HG03025 (cell line): ENCODE results near the gene FRY.

ENCODE experiments used
- ATAC-seq: cut with Tn5 transposase; IDR thresholded peaks from one replicate; pipeline ENCODE4 v1.9.1; 2021; ENCODE audit warnings: mild to moderate bottlenecking, moderate library complexity; ENCODE audit not compliant: unreplicated experiment, low FRiP score

FRY gene

DNA sequence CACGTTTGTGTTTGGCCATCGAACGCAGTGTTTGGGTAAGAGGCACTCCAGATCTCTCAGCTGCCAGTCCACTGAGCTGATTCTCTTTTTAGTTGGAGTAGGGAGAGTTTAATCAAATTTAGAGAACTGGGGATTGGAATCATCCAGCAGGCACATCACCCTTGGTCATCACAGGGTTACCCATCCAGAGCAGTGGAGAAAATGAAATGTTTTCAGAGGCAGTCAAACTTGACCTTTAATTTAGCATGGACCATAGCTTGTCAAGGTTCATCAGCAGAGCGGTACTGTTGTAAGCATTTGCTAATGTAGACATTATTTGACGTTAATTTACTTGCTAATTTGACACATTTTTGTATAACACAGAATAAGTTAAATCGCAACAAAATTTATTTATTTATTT, 18.4 kb upstream of the FRY start:
- ATAC-seq: no peak

DNA sequence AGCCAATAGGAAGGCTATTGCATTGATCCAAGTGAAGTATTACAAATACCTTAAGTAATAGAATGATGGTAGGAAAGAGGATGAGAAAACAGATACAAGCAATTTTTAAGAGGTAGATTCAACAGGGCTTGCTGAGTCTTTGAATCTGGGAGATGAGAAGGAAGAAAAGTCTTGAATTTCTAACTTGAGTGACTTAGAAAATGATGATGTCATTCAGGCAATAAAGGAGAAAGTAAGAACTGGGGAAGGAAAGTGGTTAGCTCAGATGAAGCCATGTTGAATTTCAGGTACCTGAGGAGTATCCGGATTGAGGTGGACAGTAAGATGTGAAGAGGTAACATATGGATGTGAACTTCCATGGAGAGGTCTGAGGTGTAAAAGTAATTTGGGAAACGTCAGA, 15.5 kb upstream of the FRY start:
- no peak for ATAC-seq

DNA sequence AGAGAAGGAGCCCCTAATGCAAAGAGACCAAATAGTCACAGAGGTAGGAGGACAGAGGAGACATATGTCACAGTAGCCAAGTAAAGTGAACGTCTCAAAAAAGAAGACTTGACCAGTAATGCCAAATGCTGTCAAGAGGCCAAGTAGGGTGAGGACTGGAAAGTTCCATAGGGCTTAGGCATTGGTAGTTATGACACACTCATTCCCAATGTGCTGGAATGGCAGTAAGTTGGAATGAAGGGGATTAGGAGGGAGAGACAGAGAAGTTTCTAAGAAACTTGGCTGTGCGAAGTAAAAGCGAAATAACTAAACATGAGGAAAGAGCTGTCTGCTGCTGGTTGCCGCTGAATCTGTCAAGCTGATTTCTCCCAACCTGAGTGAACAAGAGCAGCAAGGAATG, 14.9 kb upstream of the FRY start:
- ATAC-seq: no peak

DNA sequence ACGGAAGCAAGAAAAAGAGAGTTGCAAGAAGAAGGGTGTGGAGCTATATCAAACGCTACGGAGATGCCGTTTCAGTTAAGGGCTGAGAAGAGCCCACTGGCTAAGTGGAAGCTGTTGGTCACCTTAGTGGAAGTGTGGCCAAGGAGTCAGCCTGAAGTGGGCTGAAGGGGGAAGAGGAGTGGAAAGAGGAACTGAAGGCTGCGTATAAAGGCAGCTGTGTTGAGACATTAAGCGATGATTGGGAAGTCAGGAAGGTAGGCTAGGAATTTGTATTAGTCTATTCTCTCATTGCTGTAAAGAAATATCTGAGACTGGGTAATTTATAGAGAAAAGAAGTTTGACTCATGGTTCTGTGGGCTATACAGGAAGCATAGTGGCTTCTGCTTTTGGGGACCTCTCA, 14.1 kb upstream of the FRY start:
- ATAC-seq: no peak

DNA sequence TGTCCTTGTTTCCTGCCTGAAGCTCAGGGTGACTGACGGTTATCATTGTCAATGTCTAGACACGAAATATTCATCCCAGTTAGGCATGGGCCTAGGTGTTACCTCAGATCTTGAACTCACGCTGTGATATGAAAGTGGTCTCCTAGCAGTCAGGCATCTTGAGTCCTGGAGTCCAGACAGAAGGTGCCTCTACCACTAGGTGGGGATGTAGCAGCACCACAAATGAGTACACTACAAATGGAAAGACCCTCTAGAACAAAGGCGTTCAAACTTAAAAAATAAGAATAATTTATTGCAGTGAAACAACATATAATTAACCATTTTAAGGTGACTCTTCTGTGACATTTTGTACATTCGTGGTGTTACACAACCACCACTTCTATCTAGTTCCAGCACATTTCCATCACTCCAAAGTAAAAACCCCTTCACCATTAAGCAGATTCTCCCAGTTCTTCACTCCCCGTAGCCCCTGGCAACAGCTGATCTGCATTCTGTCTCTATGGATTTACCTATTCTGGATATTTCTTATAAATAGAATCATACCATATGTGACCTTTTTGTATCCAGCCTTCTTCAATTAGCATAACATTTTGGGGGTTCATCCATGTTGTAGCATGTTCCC, 11.9 kb upstream of the FRY start:
- no peak for ATAC-seq

DNA sequence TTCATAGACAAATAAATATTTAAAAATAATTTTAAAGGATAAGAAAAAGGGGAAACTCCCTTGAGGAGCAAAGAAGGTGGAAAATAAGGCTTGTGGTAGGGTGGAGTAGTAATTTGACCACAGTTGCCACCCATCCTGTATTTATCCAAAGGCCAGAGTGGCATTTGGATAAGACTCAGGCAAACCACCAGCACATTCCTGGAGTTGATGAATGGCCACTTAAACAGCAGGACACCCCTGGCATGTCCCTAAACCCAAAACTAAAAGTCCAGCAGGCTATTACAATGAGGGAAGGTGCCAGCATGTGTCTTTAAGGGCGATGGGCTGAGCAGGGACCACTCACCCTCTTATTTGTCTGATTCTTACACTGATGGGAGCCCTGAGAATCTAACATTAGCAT, 9.8 kb upstream of the FRY start:
- ATAC-seq: no peak

DNA sequence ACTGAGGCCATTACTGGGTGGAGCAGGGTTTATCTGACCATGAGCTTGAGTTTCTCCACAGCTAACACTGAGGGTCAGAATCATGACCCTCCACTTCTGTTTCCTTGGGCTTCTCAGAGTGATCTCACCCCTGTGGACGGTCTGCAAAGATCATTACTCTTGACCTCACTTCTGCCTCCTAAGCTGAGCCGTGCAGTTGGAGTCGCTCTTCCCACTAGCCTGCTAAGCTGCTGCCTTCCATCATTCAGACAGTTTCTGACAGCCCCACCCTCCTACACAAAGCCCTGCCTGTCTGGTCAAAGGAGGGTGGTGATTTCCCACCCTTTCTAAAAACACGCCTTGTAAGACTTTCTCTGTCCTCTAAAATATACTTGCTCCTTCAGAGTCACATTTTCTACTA, 9.3 kb upstream of the FRY start:
- no peak for ATAC-seq

DNA sequence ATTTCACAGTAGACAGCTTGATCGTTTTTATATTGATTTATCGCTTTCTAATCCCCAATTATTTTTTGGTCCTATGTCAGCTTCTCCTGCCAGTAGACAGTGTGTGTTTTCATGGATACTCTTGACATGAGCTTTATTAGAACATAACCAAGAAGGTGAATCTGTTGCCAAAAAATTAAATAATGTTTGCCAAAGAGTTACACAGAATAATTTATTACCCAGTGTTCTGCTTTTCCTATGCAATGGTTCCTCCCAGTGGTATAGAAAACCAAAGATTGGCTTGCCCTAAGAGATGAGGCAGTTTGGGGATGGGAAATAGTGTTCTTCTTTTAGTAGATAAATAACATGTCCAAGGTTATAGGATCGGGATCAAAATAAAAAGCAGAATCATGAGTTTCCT, 8.5 kb upstream of the FRY start:
- ATAC-seq: no peak

DNA sequence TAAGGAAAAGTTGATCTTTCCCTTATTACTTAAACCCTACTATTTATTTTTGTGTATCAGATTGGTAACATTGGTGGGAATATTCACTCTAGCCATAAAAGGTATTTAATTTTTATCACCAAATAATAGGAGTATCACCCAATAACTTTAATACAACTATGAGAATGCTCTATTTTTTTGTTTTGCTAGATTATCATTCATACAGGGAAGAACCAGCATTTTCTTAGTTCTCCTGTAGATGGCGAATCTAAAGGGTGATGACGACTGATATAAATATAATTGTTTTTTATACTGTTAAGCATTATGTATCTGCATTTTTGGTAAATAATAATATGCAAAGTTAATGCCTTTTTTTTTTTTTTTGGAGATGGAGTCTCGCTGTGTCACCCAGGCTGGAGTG, 7.9 kb upstream of the FRY start:
- ATAC-seq: no peak

DNA sequence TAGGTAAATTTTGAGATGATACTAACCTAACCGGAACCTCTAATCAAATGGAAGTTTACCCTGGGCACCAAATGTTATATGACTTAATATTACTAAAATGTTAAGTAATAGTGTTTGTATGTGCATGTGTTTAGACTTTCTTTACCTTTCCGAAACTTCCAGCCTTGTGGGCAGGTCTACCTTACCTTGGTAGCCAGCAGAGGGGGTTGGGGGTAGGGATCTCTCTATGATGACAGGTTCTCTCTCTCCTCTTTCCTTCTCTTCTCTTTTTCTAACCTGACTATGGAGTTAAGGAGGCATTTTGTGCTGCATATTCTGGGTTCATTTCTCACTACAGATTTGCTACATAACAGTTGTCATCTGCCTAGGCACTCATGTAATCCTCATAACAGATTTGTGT, 6.8 kb upstream of the FRY start:
- no peak for ATAC-seq

DNA sequence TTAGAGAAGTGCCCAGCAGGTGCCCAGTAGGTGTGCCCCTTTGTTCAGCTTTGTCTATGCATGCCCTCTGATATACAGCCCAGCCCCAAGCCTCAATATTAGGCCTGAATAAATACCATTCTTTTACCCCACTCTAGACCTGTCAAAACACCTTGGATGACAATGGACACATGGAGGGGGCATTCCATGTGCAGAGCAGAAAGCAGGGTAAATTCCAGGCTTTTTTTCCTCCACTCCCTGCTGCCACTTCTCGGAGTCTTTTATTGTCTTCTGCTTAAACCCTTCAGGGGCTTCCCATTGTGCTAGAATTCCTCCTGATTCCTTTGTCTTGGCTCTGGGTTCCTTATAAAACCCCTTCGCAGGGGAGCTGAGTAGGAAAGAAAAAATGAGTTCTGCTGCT, 5.8 kb upstream of the FRY start:
- ATAC-seq: no peak

DNA sequence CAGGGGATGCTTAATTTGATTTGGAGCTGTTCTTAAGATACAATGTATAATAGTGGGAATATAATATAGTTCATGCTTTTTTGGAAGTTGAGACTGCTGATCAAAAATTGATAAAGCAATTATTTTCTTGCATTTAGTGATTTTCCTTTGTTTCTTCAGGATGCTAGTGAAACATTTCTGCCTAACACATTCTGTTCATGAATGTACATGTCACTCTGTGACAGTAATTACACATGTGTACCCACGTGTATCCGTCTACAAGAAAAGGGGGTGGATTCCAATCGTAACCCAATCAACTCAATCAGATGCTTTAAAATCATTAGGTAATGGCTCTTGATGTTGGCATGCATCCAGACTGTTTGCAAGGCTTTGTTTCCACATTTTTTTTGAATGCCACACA, 5.0 kb upstream of the FRY start:
- ATAC-seq: no peak

DNA sequence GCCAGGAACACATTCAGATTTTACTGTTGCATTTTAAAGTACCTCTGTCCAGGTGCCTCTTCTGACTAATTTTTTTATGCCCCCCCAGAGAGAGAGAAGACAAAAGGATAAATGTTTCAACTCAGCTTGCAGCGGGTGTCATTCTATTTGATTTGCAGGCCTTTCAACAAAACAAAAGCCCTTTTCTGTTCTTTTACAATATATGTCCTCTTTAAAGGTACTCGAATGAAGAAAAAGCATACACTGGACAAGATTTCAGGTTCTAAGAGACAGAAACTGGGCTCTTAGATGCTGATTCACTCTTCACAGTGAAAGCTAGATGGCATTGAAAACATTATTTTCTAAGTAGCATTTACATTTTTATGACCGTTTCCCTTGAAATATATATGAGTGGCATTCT, 2.9 kb upstream of the FRY start:
- ATAC-seq: no peak

DNA sequence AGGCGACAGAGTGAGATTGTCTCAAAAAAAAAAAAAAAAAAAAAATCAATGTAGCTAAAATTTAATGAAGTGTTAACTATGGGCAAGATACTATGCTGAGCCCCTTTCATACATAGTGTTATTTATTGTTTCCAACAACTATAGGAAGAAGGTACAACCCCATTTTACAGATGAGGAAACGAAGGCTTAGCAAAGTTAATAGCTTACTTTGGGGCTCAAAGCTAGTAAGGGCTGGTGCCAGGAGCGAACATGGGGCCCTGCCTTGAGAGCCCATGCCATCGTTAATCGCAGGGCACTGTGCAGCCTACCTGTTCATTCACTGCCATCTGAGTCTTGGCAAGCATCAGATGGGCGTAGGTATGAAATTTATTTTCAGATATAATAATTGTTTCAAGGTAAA, 1.9 kb upstream of the FRY start:
- no peak for ATAC-seq

DNA sequence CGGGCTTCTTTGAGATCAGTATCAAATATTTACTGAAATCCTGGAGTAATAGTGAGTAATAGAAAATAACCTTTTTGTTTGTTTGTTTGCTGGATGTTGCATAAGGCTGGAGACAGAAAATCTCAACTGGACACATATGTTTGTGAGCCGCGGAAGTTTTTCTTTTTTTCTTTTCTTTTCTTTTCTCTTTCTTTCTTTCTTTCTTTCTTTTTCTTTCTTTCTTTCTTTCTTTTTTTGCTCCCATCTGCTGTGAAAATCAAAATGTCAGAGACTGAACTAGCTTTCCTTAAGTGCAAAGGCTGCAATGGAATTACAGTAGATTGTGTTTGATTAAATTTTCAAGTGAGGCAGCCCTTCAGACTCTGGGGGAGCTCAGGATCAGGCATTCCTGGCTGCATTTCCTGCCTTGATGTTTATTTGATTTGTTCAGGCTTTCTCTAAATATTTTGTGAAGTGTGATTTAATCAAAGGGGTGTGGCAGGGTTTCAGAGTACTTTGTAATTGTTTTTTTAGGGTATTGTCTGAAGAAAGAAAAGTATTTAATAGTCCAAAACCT, 319 bp downstream of the FRY start:
- ATAC-seq: no peak

DNA sequence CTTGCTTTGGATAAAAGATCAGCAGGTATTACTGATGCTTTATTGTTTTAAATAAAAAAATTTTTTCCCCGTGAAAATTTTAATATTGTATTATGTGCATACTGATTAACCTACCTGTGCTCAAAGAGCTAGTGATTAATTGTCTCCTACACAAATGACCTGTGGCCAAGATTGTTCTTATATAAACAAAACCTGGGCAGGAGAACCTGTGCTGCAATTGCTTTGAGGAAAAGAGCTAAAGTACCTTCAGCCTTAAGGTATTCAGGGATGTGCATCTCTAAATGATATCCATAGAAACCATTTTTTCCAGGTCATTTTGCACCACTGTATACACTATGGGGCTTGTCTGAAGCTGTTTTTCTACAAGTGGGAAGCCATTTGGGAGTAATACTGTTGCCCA, 1.2 kb downstream of the FRY start:
- no peak for ATAC-seq

DNA sequence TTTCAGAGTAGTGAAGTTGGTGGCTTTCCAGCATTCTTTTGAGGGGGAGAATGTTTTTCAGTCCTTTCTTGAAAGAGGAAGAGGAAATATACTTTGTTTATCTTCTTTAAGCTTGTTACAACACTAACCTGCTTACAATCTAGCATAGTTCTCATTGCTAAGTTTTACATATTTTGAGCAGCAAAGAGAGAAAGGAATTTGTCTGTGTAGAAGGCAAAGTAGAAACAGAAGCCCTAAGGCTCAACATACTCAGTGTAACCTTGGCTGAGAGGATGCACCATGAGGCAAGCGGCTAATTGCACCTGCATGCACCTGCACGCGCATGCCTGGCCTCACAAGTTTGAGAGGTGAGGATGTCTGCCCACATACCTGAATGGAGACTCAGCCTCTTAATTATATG, 2.2 kb downstream of the FRY start:
- no peak for ATAC-seq

DNA sequence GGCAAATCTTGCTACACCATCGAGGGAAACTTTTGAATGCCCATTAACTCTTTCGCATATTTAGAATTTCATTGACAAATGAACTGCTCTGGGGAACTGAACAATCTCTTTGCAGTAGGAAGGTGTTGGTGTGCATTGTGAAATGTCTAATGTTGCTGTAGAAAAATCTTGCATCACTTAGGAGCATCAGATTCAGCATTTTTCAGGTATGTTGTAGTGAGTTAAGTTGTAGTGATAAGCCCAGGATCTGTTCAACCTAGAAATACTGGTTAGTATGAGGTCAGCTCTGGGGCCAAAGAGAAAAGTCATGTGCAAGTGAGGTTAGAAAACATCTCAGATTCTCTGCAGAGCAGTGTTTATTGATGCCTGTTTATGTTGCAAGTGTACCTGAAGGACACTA, 4.1 kb downstream of the FRY start:
- ATAC-seq: no peak

DNA sequence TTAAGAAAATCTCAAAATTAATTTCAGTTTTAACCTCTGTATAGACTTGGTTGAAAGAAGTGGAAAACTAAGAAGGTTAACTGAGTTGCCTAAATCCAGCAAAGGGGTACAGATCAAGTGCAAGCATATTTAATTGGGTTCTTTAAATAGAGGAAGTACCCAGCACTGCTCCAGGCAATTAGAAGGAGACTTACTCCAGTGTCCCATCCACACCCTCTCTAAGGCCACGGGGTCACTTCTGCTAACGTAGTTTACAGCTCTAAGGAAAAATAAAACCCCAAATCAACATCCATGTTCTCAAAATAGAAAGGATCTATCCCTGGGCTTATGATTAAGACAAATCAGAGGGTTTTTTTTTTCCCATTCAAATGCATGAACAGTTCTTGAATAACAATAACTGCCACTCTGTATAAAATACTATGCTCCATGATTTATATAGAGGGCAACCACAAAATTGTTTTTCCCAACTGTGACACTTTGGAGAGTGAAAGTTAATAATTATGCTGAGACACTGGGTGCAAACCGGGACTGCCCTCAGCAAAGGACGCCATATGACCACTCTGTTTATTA, 4.6 kb downstream of the FRY start:
- no peak for ATAC-seq

DNA sequence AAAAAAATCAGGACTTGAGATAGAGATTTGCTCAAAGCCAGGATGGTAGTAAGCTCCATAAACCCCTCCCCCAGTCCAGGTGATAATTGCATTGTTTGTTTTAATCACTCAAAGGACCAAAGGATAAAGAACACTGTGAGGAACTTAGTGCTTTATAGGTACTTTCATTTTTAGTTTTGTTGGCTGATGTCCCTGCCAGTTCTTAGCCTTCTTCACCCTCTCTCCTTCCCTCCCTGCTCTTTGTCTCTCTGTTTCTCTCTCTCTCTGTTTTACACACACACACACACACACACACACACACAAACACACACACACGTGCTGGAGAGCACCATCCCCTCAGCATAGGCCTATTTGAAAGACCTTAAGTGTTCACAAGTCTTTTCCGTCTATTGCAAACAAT, 5.2 kb downstream of the FRY start:
- no peak for ATAC-seq

DNA sequence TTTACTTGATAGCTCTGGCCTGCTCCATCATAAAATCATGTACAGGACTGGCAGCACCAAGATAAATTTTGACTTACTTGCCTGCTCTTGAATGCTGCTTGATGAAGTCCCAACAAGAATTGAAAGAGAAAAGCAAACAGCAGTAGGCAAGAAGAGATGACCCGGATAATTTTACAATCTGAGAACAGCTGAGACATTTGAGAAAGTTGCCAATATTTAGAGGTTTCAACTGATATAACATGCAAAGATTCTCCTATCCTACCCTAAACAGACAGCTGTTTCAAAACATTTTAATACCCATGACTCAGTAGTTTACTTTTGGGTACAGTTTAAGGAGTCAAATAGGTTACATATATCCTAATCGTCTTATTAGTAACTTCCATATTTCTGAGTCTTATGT, 5.9 kb downstream of the FRY start:
- ATAC-seq: no peak

DNA sequence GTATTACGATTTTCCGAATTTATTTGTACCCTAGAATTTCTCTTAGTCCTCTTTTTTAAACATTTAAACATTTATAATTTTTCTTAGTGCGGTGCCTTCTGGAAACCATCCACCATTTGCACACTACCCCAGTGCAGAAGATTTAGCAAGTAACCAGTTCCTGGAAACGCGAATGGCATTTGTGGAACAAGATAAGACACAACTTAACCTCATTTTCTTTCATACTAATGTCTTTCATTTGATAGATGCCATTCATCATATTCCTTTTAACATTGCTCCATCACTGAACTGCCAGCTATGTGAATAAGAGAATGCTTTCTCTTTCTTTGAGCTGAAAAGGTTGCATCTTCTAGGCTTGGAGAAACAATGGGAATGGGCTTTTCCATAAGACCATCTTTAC, 6.8 kb downstream of the FRY start:
- ATAC-seq: no peak

DNA sequence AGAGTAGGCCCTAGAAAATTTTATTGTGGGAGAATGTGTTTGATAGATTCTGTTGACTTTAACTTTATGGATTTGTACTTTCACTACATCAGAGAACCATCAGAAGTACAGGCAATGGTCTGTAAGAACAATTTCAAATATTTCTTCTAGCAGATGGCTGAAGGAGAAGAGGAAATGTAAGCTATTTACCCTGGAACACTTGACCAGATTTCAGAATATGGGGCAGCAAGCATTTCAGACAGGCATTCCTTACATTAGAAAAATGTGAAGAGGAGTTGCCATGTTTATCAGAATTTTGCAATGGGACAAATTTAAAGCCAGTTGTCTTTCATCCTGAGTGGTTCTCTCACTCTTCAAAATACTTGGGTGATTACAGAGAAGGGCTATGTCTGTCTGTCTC, 7.5 kb downstream of the FRY start:
- no peak for ATAC-seq
